Fibroblast of pulmonary artery (primary cell): ENCODE data around the gene HNRNPH1.
"Not testable (repeated sequence)": the region's sequence is repeated elsewhere in the genome, so short reads cannot be mapped to it uniquely, and the experiment has no call there.

Source experiments
- DNase-seq: peaks from one replicate; pipeline ENCODE4 v3.0.0-alpha.2; 2010; ENCODE audit warnings: low read depth
- H3K4me3 ChIP-seq: replicated peaks from 2 replicates; pipeline ENCODE4 v1.5.1; 2011; ENCODE audit warnings: low read depth, mild to moderate bottlenecking, control low read depth, low read length, moderate library complexity
- TF ChIP-seq, protein P1 (sequence below): IDR thresholded peaks from 2 replicates; pipeline ENCODE4 v1.5.1; 2011; ENCODE audit warnings: mild to moderate bottlenecking, control low read depth, low read length, inconsistent platforms; ENCODE audit errors: missing control alignments

The HNRNPH1 gene

DNA sequence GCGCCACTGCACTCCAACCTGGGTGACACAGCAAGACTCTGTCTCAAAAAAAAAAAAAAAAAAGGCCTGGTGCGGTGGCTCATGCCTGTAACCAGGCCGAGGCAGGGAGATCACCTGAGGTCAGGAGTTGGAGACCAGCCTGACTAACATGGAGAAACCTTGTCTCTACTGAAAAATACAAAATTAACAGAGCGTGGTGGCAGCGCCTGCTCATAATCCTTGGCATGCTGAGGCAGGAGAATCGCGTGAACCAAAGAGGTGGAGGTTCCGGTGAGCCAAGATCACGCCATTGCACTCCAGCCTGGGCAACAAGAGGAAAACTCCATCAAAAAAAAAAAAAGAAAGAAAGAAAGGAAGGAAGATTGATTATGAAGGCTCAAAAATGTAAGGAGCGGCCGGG is 15.8 kb upstream of the HNRNPH1 start:
- H3K4me3 ChIP-seq, DNase-seq: not testable (repeated sequence)

DNA sequence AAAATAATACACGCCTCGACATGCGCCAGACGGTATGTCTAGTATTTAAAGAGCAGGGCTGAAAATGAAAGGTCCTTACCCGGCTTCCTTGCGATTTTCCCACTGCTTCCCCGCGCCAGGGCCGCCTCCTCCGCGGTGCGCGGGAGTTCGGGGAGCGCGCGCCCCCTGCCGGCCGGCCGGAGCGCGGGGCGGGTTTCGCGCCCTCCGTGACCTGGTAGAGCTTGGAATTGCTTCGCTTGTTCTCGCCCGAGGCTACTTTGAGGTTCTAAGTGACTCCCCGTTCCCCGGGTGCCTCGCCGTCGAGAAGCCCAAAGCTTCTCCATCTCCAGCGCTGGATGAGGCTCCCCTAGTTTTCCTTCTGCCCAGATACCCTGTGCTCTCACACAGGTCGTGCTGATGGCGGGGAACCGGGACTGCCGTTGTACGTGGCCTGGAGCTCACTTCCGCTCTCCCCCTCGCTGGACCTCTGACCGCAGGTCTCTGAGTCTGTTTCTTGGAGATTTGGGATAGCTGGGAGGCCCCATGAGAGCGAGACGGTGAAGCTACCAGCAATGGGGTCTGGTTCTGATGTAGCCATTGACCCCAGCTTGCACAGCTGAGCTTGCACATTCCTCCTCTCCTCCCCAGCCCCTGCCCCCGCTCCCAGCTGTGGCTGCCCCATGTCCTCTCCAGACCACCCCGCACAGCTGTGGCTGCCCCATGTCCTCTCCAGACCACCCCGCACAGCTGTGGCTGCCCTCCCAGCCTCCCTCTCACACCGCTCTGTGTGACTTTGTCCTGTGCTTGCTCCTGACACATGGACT is 11.1 kb upstream of the HNRNPH1 start:
- not testable (repeated sequence) for H3K4me3 ChIP-seq, DNase-seq

DNA sequence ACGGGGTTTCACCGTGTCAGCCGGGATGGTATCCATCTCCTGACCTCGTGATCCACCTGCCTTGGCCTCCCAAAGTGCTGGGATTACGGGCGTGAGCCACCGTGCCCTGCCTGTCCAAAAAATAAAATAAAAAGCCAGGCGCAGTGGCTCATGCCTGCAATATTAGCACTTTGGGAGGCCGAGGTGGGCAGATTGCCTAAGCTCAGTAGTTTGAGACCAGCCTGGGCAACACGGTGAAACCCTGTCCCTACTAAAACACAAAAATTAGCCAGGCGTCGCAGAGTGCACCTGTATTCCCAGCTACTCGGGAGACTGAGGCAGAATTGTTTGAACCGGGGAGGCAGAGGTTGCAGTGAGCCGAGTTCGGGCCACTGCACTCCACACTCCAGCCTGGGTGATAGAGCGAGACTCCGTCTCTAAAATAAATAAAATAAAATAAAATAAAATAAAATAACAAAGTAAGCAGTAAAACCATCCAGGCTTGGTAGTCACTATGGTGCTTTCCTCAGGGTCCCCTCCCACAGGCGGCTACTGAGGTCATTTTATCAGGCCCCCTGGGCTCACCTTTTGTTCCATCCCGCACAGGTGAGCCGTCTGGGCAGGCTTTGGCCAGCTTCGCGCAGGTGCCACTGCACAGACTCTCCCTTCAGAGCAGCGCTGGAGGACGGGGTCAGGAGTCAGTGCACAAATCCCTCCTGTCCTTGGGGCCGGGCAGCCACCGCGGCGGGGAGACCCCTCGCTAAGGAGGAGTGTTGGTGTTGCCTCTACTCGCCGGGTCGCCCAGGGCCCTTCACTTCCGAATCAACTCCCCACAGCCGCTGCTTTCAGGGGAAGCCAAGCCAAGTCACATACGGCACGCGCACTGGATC is 10.3 kb upstream of the HNRNPH1 start:
- H3K4me3 ChIP-seq: peak overlapping the region; percentile 52
- not testable (repeated sequence) for DNase-seq

DNA sequence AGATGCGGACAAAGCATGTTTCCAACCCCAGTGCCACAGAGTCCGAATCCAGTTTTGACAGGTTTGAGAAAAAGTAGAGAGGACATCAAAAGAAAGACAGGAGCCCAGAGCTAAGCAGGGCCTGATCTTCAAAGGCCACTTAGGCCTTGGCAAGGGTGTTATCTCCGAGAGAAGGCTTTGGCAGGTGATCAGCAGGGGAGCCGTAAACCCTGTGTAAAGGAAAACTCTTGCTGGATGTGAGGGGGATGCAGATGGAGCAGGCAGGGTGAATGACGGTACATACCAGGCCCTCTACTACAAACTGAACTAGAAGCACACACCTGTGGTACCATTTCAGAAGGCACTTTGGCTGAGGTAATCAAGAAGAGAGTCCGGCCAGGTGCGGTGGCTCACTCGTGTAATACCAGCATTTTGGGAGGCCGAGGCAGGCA is 1.4 kb upstream of the HNRNPH1 start:
- TF ChIP-seq, protein P1, sequence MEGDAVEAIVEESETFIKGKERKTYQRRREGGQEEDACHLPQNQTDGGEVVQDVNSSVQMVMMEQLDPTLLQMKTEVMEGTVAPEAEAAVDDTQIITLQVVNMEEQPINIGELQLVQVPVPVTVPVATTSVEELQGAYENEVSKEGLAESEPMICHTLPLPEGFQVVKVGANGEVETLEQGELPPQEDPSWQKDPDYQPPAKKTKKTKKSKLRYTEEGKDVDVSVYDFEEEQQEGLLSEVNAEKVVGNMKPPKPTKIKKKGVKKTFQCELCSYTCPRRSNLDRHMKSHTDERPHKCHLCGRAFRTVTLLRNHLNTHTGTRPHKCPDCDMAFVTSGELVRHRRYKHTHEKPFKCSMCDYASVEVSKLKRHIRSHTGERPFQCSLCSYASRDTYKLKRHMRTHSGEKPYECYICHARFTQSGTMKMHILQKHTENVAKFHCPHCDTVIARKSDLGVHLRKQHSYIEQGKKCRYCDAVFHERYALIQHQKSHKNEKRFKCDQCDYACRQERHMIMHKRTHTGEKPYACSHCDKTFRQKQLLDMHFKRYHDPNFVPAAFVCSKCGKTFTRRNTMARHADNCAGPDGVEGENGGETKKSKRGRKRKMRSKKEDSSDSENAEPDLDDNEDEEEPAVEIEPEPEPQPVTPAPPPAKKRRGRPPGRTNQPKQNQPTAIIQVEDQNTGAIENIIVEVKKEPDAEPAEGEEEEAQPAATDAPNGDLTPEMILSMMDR: no peak
- peak overlapping the region; percentile 60 for H3K4me3 ChIP-seq
- no peak for DNase-seq

DNA sequence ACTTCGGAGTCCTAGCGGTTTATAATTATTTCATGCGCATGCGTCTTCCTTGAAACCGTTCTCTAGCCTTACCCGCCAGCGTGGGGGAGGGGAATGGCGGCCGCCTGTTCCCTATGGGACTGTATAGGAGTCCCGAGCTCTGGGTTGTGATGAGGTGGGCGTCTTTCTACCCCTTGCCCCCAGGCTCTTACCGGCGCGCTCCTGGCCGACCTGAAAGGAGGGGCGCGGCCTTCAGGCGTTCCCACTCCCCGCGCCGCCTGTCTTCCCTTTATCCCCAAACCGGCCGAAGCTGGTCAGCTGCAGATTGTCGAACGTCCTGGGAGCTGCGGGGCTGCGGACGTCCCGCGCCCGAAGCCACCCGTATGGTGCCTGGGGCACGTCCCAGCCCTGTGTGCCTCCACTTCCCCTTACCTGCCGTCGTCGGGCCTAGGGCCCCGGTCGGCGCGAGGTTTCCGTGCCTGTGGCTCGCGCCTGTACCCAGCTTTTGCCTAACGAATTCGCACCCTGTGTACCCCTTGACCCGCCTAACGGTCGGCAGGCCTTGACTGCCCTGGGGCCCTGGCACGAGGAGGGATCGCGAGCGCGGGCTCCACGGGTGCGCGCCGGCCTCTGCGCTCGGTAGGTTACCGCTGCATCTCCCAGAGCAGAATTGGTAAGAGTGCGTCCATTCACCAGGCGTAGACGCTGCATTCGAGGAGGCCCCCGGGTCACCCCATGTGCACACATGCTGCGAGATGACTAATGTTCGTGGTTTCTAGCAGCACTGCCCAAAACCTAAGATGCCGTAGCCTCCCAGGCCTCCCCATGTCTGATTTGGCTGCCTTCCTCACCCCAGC is 653 bp upstream of the HNRNPH1 start:
- H3K4me3 ChIP-seq: peak overlapping the region; percentile 60
- peak; percentile 63 for DNase-seq
- TF ChIP-seq, protein P1: no peak

DNA sequence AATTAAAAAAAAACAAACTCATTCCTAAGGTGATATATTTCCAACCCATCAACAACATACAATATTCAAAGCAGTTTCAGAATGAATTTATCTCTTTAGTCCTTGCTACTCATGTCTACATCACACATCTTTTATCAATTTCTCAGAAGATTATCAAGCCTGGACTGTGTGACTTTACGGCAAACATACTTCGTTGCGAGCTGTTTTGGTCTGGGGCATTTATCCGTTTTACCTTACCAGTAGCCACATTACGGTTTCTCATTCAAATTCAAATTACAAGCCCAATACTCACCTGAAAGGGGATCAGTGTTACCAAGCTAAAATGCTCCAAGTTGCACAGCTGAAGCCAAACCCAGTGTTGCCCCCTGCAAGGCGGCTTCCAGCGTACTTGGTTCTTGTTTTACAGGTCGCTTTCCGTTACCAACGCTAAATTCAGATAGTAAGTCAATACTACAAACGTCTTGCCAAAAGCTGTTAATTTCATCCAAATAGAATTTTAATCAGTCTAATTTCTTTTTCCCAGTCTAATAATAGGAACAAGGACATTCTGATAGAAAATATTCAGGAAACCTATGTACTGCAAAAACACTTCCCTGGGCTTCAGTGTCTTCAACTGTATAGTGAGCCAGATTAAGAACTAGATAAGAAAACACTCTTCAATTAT is 1.8 kb downstream of the HNRNPH1 start:
- H3K4me3 ChIP-seq: peak overlapping the region; percentile 100
- TF ChIP-seq, protein P1: no peak
- DNase-seq: no peak

DNA sequence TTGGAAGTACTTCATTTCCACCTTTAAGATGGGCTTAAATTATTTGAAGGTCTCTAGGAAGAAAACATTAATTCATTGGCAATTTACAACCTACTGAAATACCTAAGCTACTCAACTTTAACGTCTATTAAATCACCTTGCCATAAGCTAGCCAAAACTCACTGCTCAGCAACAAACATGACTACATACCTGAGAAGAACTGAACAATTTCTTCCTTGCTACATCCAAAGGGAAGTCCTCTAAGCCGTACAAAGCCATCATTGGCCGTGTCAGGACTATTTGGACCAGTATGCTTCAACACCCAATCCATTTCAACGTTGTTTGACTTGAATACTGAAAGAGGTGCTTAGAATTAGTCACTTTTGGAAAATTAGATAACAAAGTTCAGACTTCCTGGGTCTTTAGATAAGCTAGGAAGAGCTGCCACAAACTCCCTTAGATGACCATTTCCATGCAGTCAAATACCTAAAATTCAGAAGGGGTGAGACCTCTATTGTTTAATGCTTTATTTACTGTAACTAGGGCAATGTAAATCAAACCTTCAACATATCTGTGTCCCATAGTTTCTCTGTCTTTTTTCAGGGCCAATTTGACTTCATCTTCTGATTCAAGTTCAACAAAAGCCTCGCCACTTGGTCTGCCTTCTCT is 2.6 kb downstream of the HNRNPH1 start:
- peak overlapping the region; percentile 100 for H3K4me3 ChIP-seq
- DNase-seq: peak; percentile 49

More for the DNA sequence above, 2.6 kb downstream of the HNRNPH1 start:
- TF ChIP-seq, protein P1: no peak
